ENCODE results near the gene SCN9A.
"Not testable (repeated sequence)": the region's sequence is repeated elsewhere in the genome, so short reads cannot be mapped to it uniquely, and the experiment has no call there.

The SCN9A gene

GRCh38 chr2:166375736-166376487 lies at the start of gene SCN9A:
Gene SCN9A, minus strand, starts transcription at chr2:166375944. Its CDS starts 64,188 bp downstream, at chr2:166311756.
- peak; percentile 58 for DNase-seq (ENCODE audit: low spot score)

GRCh38 chr2:166424841-166425240 lies 49.1 kb upstream of the SCN9A start:
- DNase-seq (ENCODE audit: low spot score), result no peak

GRCh38 chr2:166419616-166419934 lies 43.8 kb upstream of the SCN9A start:
- DNase-seq (ENCODE audit: low spot score), result no peak

- DNase-seq (ENCODE audit: low spot score), result no peak
Measured at GRCh38 chr2:166418853-166419615, 43.3 kb upstream of the SCN9A start.

- peak; percentile 3 for DNase-seq (ENCODE audit: low spot score)
Measured at GRCh38 chr2:166417669-166418068, 41.9 kb upstream of the SCN9A start.

GRCh38 chr2:166413255-166413654 lies 37.5 kb upstream of the SCN9A start:
- no peak for DNase-seq (ENCODE audit: low spot score)

- no peak for DNase-seq (ENCODE audit: low spot score)
Measured at GRCh38 chr2:166411473-166412230, 35.9 kb upstream of the SCN9A start.

GRCh38 chr2:166410828-166411472 lies 35.2 kb upstream of the SCN9A start:
- no peak for DNase-seq (ENCODE audit: low spot score)

GRCh38 chr2:166407746-166408145 lies 32.0 kb upstream of the SCN9A start:
- not testable (repeated sequence) for DNase-seq (ENCODE audit: low spot score)

GRCh38 chr2:166406374-166406773 lies 30.6 kb upstream of the SCN9A start:
- no peak for DNase-seq (ENCODE audit: low spot score)

GRCh38 chr2:166405569-166405926 lies 29.8 kb upstream of the SCN9A start:
- no peak for DNase-seq (ENCODE audit: low spot score)

- DNase-seq (ENCODE audit: low spot score), result no peak
Measured at GRCh38 chr2:166404831-166405568, 29.3 kb upstream of the SCN9A start.

GRCh38 chr2:166394245-166394644 lies 18.5 kb upstream of the SCN9A start:
- no peak for DNase-seq (ENCODE audit: low spot score)

- no peak for DNase-seq (ENCODE audit: low spot score)
Measured at GRCh38 chr2:166393008-166393407, 17.3 kb upstream of the SCN9A start.

- no peak for DNase-seq (ENCODE audit: low spot score)
Measured at GRCh38 chr2:166388481-166389070, 12.8 kb upstream of the SCN9A start.

- DNase-seq (ENCODE audit: low spot score), result no peak
Measured at GRCh38 chr2:166385313-166385712, 9.6 kb upstream of the SCN9A start.

- peak; percentile 4 for DNase-seq (ENCODE audit: low spot score)
Measured at GRCh38 chr2:166384774-166385173, 9.0 kb upstream of the SCN9A start.

- DNase-seq (ENCODE audit: low spot score), result no peak
Measured at GRCh38 chr2:166382448-166382847, 6.7 kb upstream of the SCN9A start.

GRCh38 chr2:166380615-166381014 lies 4.9 kb upstream of the SCN9A start:
- DNase-seq (ENCODE audit: low spot score), result no peak

- DNase-seq (ENCODE audit: low spot score), result no peak
Measured at GRCh38 chr2:166376873-166377272, 1.1 kb upstream of the SCN9A start.

GRCh38 chr2:166376488-166376828 lies 714 bp upstream of the SCN9A start:
- no peak for DNase-seq (ENCODE audit: low spot score)
